Kidney (tissue), 14 donors: ENCODE data around the gene C11orf52. TPM values are rescaled to one million over a fixed set of nuclear protein-coding genes. Genes with fewer than 3 reads are reported as not detected.

Source experiments
- DNase-seq, 5 donors: peaks; one replicate each; pipeline ENCODE4 v3.0.0-alpha.2; 2013 to 2020
- FAIRE-seq: peaks from 2 replicates; lab custom pipeline; 2012; peaks lifted over from hg19 to GRCh38; lab: Jason Lieb, UNC
- H3K27ac ChIP-seq, 2 donors: one replicate each; pipeline ENCODE4 v1.7.0; 2013; ENCODE audit warnings: low read depth in 2 of 2, low read length in 2 of 2, inconsistent platforms in 1 of 2
- H3K27me3 ChIP-seq: one replicate; pipeline ENCODE4 v1.7.1; 2013; ENCODE audit warnings: low read length, inconsistent platforms; ENCODE audit not compliant: control insufficient read depth, insufficient read depth
- H3K36me3 ChIP-seq, 3 donors: one replicate each; pipeline versions ENCODE4 v1.7.0 to v1.7.1; 2013; ENCODE audit warnings: low read length in 3 of 3, control low read depth in 1 of 3, inconsistent platforms in 1 of 3; ENCODE audit not compliant: insufficient read depth in 3 of 3, control insufficient read depth in 2 of 3
- H3K4me1 ChIP-seq, 3 donors: one replicate each; pipeline versions ENCODE4 v1.7.0 to v1.7.1; 2013; ENCODE audit warnings: low read length in 3 of 3, inconsistent platforms in 1 of 3, low read depth in 1 of 3; ENCODE audit not compliant: control insufficient read depth in 2 of 3, insufficient read depth in 2 of 3
- H3K4me3 ChIP-seq, 3 donors: one replicate each; pipeline versions ENCODE4 v1.7.0 to v1.8.1; 2013; ENCODE audit warnings: low read length in 3 of 3, control low read depth in 1 of 3, inconsistent platforms in 1 of 3
- H3K9ac ChIP-seq, 3 donors: one replicate each; pipeline versions ENCODE4 v1.7.0 to v1.7.1; 2013; ENCODE audit warnings: low read length in 3 of 3, control low read depth in 1 of 3, inconsistent platforms in 1 of 3
- H3K9me3 ChIP-seq, 3 donors: one replicate each; pipeline versions ENCODE4 v1.7.0 to v1.7.1; 2013; ENCODE audit warnings: low read length in 3 of 3, control low read depth in 1 of 3, inconsistent platforms in 1 of 3; ENCODE audit not compliant: control insufficient read depth in 2 of 3, insufficient read depth in 1 of 3
- intact Hi-C: fragments of 100-400 bp; cut with DNase I; formaldehyde crosslinking; loops from one replicate; pipeline ENCODE4 v1.11.1; 2022
- polyA plus RNA-seq: library from polyadenylated mRNA; stranded (reverse); fragments of 350-450 nt; fragmentation: Illumina TruSeq; extraction: RNeasy Lipid Tissue Mini Kit (QIAGEN cat#74804); gene quantifications from one replicate; pipeline ENCODE4 v1.2.3, GENCODE V29; 2014; ENCODE audit warnings: low read depth, low replicate concordance; ENCODE audit not compliant: insufficient read depth
- total RNA-seq: library from RNA; stranded (reverse); fragmentation: NEBNext Ultra II Directional; extraction: Animal tissue kit (Norgen Biotek cat#: 25700); gene quantifications from one replicate; pipeline ENCODE4 v1.2.1, GENCODE V29; 2021
- TF ChIP-seq, protein P1 (sequence below): IDR thresholded peaks from 3 replicates; pipeline ENCODE4 v1.5.1; 2012; ENCODE audit warnings: mild to moderate bottlenecking, moderate library complexity, borderline replicate concordance; ENCODE audit not compliant: insufficient read depth; ENCODE audit errors: extremely low read depth
- donor health status: control.
- donor health status: control.
- donor health status: control.
- donor health status: control.
- donor health status: control.
- donor health status: DM: yes; HTN: yes; CAD: no.
- donor health status: Normal renal cell carcinoma (clear cell type).

The C11orf52 gene
- total and polyA plus RNA-seq, 2 donors from 2014 or later = 27.8 to 103 TPM

DNA sequence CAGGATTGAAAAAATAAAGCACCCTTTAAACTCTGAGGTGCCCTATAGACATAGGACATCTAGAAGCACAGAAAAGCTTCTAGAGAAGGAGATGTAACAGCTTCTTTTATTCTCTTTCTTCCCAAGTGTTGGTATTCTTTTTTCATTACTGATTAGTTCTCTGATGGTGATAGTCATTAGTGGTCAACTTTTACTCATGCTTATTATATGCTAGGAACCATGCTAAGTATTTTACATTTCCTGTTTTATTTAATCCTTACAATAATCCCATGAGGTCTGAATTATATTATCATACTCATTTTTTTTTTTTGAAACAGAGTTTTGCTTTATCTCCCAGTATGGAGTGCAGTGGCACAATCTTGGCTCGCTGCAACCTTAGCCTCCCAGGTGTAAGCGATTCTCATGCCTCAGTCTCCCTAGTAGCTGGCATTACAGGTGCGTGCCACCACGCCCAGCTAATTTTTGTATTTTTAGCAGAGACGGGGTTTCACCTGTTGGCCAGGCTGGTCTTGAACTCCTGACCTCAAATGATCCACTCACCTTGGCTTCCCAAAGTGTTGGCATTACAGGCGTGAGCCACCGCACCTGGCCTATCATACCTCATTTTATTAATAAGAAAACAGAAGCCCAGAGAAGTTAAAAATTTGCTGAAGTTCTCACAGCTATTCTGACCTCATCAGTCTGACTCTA is 3.0 kb downstream of the C11orf52 start:
- peaks cover 0 to 3% (median 0%) of the 10 kb centered on the region in 3 donors for H3K36me3 ChIP-seq
- H3K9ac ChIP-seq = no peak overlapping the region
- intact Hi-C loops = no loop called here
- H3K4me1 ChIP-seq = peaks cover 0 to 49% (median 17%) of the 10 kb centered on the region in 3 donors
- FAIRE-seq = no peak
- TF ChIP-seq, protein P1, sequence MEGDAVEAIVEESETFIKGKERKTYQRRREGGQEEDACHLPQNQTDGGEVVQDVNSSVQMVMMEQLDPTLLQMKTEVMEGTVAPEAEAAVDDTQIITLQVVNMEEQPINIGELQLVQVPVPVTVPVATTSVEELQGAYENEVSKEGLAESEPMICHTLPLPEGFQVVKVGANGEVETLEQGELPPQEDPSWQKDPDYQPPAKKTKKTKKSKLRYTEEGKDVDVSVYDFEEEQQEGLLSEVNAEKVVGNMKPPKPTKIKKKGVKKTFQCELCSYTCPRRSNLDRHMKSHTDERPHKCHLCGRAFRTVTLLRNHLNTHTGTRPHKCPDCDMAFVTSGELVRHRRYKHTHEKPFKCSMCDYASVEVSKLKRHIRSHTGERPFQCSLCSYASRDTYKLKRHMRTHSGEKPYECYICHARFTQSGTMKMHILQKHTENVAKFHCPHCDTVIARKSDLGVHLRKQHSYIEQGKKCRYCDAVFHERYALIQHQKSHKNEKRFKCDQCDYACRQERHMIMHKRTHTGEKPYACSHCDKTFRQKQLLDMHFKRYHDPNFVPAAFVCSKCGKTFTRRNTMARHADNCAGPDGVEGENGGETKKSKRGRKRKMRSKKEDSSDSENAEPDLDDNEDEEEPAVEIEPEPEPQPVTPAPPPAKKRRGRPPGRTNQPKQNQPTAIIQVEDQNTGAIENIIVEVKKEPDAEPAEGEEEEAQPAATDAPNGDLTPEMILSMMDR = no peak
- peak overlapping the region in 1 of 3 donors; percentile 13 for H3K4me3 ChIP-seq
- H3K27me3 ChIP-seq = no peaks in the 10 kb centered on the region
- H3K9me3 ChIP-seq = no peaks in the 10 kb centered on the region
- H3K27ac ChIP-seq = peak overlapping the region in 1 of 2 donors; percentile 42
- DNase-seq = no peak

DNA sequence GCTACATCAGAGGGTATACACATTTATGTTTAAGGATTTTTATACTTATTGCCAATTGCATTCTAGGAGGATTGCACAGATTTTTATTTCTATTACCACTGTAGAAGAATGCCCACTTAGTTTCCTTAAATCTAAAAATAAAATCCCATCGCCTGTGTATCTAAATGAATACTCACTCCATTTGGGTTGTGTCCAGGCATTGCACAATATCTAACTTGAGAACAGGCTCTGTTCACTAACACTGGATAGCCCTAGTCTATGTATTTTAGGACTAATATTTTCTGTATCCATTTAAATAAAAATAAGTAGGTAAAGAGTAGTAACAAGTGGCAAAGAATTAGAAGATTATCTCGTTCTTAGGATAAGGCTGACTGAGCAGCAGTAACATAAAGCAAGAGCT is 4.1 kb downstream of the C11orf52 start:
- H3K9ac ChIP-seq = peak overlapping the region in 2 of 3 donors; percentile 5 to 41
- FAIRE-seq = no peak
- H3K9me3 ChIP-seq = no peaks in the 10 kb centered on the region
- intact Hi-C loops = no loop called here
- H3K4me3 ChIP-seq = peak overlapping the region in 2 of 3 donors; percentile 53 to 57
- peak overlapping the region; percentile 91 to 97 for H3K27ac ChIP-seq
- no peaks in the 10 kb centered on the region for H3K27me3 ChIP-seq
- peaks cover 0 to 3% (median 0%) of the 10 kb centered on the region in 3 donors for H3K36me3 ChIP-seq
- no peak for DNase-seq
- peaks cover 0 to 49% (median 19%) of the 10 kb centered on the region in 3 donors for H3K4me1 ChIP-seq
- TF ChIP-seq, protein P1 = no peak

DNA sequence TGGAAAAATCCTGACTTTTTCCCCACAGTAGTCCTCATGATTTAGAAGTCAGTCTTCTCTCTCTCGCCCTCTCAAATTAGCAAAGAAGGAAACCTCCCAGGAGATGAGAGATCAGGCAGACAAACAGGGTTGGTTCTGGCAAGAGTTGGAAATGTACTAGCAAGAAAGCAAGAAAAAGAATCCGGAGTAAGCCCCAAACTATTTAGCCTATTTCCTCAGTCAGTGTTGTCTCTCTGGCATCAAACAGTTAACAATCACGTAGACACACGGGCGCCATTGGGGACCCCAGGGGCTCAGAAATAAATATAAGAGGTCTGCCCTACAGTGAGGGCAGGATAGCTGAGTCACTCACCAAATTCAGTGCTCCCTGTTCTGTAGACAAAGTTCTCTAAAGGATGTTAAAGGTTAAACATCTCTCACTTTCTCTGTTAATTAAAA is 4.7 kb downstream of the C11orf52 start:
- Histone ChIP-seq H3K9ac (peak overlapping the region in 2 of 3 donors; percentile 41 to 51), H3K4me3 (peak overlapping the region in 2 of 3 donors; percentile 53 to 57), H3K27me3 (no peaks in the 10 kb centered on the region), H3K27ac (peak overlapping the region; percentile 91 to 97), H3K36me3 (peaks cover 0 to 3% (median 0%) of the 10 kb centered on the region in 3 donors), H3K9me3 (no peaks in the 10 kb centered on the region), H3K4me1 (peaks cover 0 to 43% (median 19%) of the 10 kb centered on the region in 3 donors)
- DNase-seq = peak in 1 of 5 donors; percentile 35
- TF ChIP-seq, protein P1 = no peak
- no peak for FAIRE-seq
- intact Hi-C loops = no loop called here
